Activated CD4-positive, alpha-beta memory T cell treated with anti-CD3 and anti-CD28 coated beads for 36 hours (primary cell): ENCODE data around the gene TMEM225B. TPM values are rescaled to one million over a fixed set of nuclear protein-coding genes. Genes with fewer than 3 reads are reported as not detected.
"Not testable (repeated sequence)": the region's sequence is repeated elsewhere in the genome, so short reads cannot be mapped to it uniquely, and the experiment has no call there.

ENCODE experiments used
- CTCF ChIA-PET: fragments of 350-600 bp; sonication (Branson Sonifier 250); formaldehyde crosslinking; loops from one replicate; lab custom pipeline; 2021; ENCODE audit warnings: antibody characterized with exemption, inconsistent platforms; lab: Charles Lee
- POLR2A ChIA-PET: fragments of 350-600 bp; sonication (Branson Sonifier 250); formaldehyde crosslinking; loops from one replicate; lab custom pipeline; 2021; ENCODE audit warnings: antibody characterized with exemption; lab: Charles Lee
- DNase-seq: peaks from one replicate; pipeline ENCODE4 v3.0.0-alpha.2; 2020
- H3K27ac Mint-ChIP-seq: one replicate; pipeline ENCODE4 v1.8.0; 2021; ENCODE audit warnings: mixed read lengths
- H3K27me3 Mint-ChIP-seq: one replicate; pipeline ENCODE4 v1.8.0; 2021; ENCODE audit warnings: mixed read lengths
- H3K36me3 Mint-ChIP-seq: one replicate; pipeline ENCODE4 v1.8.0; 2021; ENCODE audit warnings: mixed read lengths
- H3K4me1 Mint-ChIP-seq: one replicate; pipeline ENCODE4 v1.8.0; 2021; ENCODE audit warnings: low read depth, mixed read lengths
- H3K4me3 Mint-ChIP-seq: one replicate; pipeline ENCODE4 v1.8.0; 2021; ENCODE audit warnings: mild to moderate bottlenecking, mixed read lengths
- H3K9me3 Mint-ChIP-seq: one replicate; pipeline ENCODE4 v1.8.0; 2021; ENCODE audit warnings: mixed read lengths
- intact Hi-C: fragments of 100-400 bp; cut with micrococcal nuclease; formaldehyde crosslinking; loops from one replicate; pipeline ENCODE4 v1.15.1; 2023
- total RNA-seq, 2 experiments: library from RNA; stranded (reverse); gene quantifications; one replicate each; pipeline ENCODE4 v1.2.3, GENCODE V29; 2021

The TMEM225B gene
- 1 to 10 TPM in 1 of 2 experiments, under 1 TPM in 1; 0.87 to 1.2 TPM for total RNA-seq

DNA sequence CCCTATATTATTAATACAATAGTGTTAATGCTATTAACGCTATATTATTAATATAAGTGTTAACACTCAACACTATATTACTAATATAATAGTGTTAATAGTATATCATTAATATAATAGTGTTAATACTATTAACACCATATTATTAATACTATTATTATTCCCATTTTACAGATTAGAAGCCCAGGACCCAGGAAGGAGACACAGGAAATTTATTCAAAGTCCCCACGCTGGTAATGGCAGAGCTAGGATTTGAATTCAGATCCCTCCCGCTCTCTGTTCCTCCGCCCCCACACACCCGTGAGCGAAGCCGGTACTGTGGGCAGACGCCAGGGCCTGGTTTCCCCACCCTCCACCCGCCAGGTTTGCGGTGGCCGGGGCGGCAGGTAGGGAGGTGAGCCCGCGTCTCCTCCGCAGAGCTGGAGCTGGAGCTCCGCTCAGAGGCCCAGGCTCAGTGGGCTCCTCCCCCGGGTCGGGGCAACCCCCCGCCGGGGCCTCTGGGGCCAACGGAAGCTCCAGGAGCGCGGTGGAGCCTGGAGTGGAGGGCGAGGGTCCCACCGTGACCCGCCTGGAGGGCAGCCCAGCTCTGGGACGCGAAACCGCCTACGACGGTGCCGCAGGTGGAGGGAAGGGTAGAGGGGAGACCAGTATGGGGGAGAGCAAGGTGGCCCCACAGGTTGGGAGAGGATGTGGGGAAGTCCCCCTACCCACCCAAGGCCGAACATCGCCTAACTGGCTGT lies at the start of gene TMEM225B:
Gene TMEM225B, plus strand, starts transcription at position 506 of the 740 bp plus-strand sequence. CDS start 6,122 bp downstream, outside the sequence.
- ChIA-PET POLR2A (interaction anchor here (0.7 to 1.3 kb wide), 2 partner anchors 18 to 34 kb away, joined by 3 to 5 read pairs; no protein-coding TSS in a partner anchor), CTCF (interaction anchor here (0.6 kb wide), 1 partner anchor 17 kb away, joined by 3 read pairs; no protein-coding TSS in a partner anchor)
- H3K9me3 Mint-ChIP-seq = no peaks in the 10 kb centered on the region
- no peaks in the 10 kb centered on the region for H3K27me3 Mint-ChIP-seq
- no peak within 1 kb of the TSS for H3K4me3 Mint-ChIP-seq
- no peaks in the 10 kb centered on the region for H3K4me1 Mint-ChIP-seq
- H3K27ac Mint-ChIP-seq = no peak within 1 kb of the TSS
- intact Hi-C loops = no loop called here
- H3K36me3 Mint-ChIP-seq = no peaks in the 10 kb centered on the region
- peak; percentile 54 for DNase-seq

DNA sequence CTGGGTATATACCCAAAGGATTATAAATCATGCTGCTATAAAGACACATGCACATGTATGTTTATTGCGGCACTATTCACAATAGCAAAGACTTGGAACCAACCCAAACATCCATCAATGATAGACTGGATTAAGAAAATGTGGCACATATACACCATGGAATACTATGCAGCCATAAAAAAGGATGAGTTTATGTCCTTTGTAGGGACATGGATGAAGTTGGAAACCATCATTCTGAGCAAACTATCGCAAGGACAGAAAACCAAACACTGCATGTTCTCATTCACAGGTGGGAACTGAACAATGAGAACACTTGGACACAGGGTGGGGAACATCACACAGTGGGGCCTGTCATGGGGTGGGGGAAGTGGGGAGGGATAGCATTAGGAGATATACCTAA lies 48.5 kb upstream of the TMEM225B start:
- DNase-seq, POLR2A ChIA-PET, H3K27me3 Mint-ChIP-seq, H3K9me3 Mint-ChIP-seq, H3K27ac Mint-ChIP-seq, intact Hi-C loops, CTCF ChIA-PET, H3K4me3 Mint-ChIP-seq: not testable (repeated sequence)
- Mint-ChIP-seq H3K36me3 (peaks cover 27% of the 10 kb centered on the region), H3K4me1 (peaks cover 19% of the 10 kb centered on the region)

DNA sequence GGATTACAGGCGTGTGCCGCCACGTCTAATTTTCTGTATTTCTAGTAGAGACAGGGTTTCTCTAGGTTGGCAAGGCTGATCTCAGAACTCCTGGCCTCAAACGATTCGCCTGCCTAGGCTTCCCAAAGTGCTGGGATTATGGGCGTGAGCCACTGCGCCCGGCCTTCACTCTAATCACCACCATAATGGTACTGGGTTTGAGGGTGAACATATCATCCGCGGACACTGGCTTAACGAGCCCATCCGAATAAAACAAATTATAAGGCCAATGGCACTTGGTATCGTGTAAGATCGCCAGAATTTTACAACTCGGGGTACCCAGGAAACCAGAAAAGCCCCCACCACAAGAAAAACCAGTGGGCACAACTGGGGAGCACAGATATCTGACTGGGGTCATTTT lies 46.7 kb upstream of the TMEM225B start:
- ChIA-PET CTCF (no interaction called here), POLR2A (interaction anchor here (1.2 to 1.7 kb wide), 2 partner anchors 51 to 65 kb away, joined by 7 to 8 read pairs; partner anchors contain the start of genes ZNF394 and ZSCAN25)
- peak overlapping the region; percentile 71 for H3K27ac Mint-ChIP-seq
- peaks cover 3% of the 10 kb centered on the region for H3K9me3 Mint-ChIP-seq
- intact Hi-C loops = loop anchor here (10.0 kb wide), 1 partner anchor 147 kb away; the partner anchor contains the start of genes BUD31 and PDAP1
- no peaks in the 10 kb centered on the region for H3K27me3 Mint-ChIP-seq
- H3K4me1 Mint-ChIP-seq = peaks cover 24% of the 10 kb centered on the region
- peaks cover 34% of the 10 kb centered on the region for H3K36me3 Mint-ChIP-seq
- DNase-seq = no peak
- H3K4me3 Mint-ChIP-seq = peak overlapping the region; percentile 91

DNA sequence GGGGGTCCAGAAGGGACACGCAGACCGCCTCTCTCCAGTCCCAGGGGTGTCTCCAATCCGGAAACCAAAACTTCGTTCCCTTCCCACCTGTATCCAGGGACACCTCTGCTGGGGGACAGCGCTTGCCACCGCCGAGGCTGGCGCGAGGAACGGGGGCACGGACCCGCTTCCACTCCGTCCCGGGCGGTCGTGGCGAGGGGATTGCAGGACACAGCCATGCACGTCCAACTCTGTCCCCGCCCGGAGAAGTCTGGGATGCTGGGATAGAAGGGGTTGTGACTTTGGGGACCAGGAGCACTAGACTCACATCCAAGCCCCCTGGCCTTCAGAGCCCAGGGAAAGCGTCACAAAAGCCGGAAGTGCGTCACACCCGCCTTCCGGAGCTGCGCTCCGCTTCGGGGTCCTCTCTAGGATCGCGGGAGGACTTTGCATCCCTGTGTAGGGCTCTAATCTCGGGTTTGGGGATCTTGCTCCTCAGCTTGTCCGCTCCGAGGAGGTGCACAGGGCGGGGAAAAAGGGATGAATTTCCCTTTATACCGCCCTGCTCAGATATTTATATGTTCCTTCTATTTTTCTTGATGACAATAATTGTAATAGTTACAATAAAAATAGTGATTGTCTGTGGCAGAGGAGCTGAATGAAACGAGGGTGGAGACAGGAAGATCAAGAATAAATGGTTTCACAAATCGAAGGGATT lies 46.2 kb upstream of the TMEM225B start, which contains the start of gene FAM200A:
Gene FAM200A, minus strand, starts transcription at position 348 of the 697 bp plus-strand sequence. CDS start 3,707 bp downstream, outside the sequence.
- POLR2A ChIA-PET = interaction anchor here (0.9 to 1.7 kb wide), 3 partner anchors 12 to 64 kb away, joined by 3 to 8 read pairs (median 7); partner anchors contain the start of genes ZNF394 and ZSCAN25
- DNase-seq = peak; percentile 89
- H3K9me3 Mint-ChIP-seq = peaks cover 3% of the 10 kb centered on the region
- H3K27ac Mint-ChIP-seq = peak within 1 kb of the TSS; percentile 71
- H3K27me3 Mint-ChIP-seq = no peaks in the 10 kb centered on the region
- peak within 1 kb of the TSS; percentile 91 for H3K4me3 Mint-ChIP-seq
- intact Hi-C loops = loop anchor here (1.0 to 10.0 kb wide), 2 partner anchors 52 to 147 kb away; partner anchors contain the start of genes BUD31, PDAP1 and ZNF394
- peaks cover 29% of the 10 kb centered on the region for H3K36me3 Mint-ChIP-seq
- peaks cover 26% of the 10 kb centered on the region for H3K4me1 Mint-ChIP-seq
- CTCF ChIA-PET = interaction anchor here (0.8 kb wide), 1 partner anchor 27 kb away, joined by 4 read pairs; no protein-coding TSS in a partner anchor

DNA sequence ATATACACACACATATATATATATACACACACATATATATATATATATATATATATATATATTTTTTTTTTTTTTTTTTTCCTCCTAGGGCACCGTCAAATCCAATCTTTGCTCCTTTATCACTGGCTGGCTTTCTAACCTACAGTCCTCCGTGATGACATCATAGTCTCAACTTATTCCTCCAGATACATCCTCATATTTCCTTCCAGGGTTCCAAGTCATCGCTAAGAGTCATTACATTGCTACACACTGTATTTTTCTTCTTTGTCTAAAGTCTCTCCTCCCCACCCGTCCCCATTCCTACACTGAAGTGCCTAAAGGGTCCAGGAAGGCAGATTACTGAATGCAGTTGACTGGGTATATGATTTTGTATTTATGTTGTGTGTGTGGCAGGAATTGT lies 45.0 kb upstream of the TMEM225B start:
- Mint-ChIP-seq H3K9me3 (peaks cover 3% of the 10 kb centered on the region), H3K36me3 (peaks cover 32% of the 10 kb centered on the region), H3K4me1 (peaks cover 32% of the 10 kb centered on the region), H3K4me3 (no peak overlapping the region), H3K27me3 (no peaks in the 10 kb centered on the region), H3K27ac (no peak overlapping the region)
- CTCF ChIA-PET = no interaction called here
- DNase-seq = no peak
- intact Hi-C loops = loop anchor here (10.0 kb wide), 1 partner anchor 148 kb away; the partner anchor contains the start of genes BUD31 and PDAP1
- POLR2A ChIA-PET = interaction anchor here (1.1 kb wide), 1 partner anchor 53 kb away, joined by 3 read pairs; the partner anchor contains the start of gene ZNF394

GRCh38 chr7:99554939-99555338 lies 43.1 kb upstream of the TMEM225B start:
- no peak overlapping the region for H3K4me3 Mint-ChIP-seq
- no peak overlapping the region for H3K27ac Mint-ChIP-seq
- no peak for DNase-seq
- H3K9me3 Mint-ChIP-seq = no peaks in the 10 kb centered on the region
- peaks cover 32% of the 10 kb centered on the region for H3K4me1 Mint-ChIP-seq
- POLR2A ChIA-PET = no interaction called here
- H3K27me3 Mint-ChIP-seq = no peaks in the 10 kb centered on the region
- CTCF ChIA-PET = no interaction called here
- intact Hi-C loops = loop anchor here (10.0 kb wide), 1 partner anchor 150 kb away; the partner anchor contains the start of genes BUD31 and PDAP1
- H3K36me3 Mint-ChIP-seq = peaks cover 26% of the 10 kb centered on the region

GRCh38 chr7:99557196-99557607 lies 40.9 kb upstream of the TMEM225B start:
- peaks cover 37% of the 10 kb centered on the region for H3K36me3 Mint-ChIP-seq
- H3K27me3 Mint-ChIP-seq = no peaks in the 10 kb centered on the region
- POLR2A ChIA-PET = interaction anchor here (1.8 to 2.9 kb wide), 5 partner anchors 53 to 149 kb away, joined by 4 to 13 read pairs (median 7); partner anchors contain the start of genes BUD31, CPSF4, PDAP1 and PTCD1
- H3K4me3 Mint-ChIP-seq = peak overlapping the region; percentile 97
- CTCF ChIA-PET = interaction anchor here (0.7 to 1.7 kb wide), 2 partner anchors 353 to 357 kb away, joined by 3 read pairs; no protein-coding TSS in a partner anchor
- intact Hi-C loops = loop anchor here (10.0 kb wide), 1 partner anchor 152 kb away; the partner anchor contains the start of genes BUD31 and PDAP1
- peaks cover 40% of the 10 kb centered on the region for H3K4me1 Mint-ChIP-seq
- peak overlapping the region; percentile 97 for H3K27ac Mint-ChIP-seq
- DNase-seq = no peak
- H3K9me3 Mint-ChIP-seq = no peaks in the 10 kb centered on the region

GRCh38 chr7:99557940-99558305 lies 40.1 kb upstream of the TMEM225B start:
- peaks cover 42% of the 10 kb centered on the region for H3K36me3 Mint-ChIP-seq
- peaks cover 41% of the 10 kb centered on the region for H3K4me1 Mint-ChIP-seq
- intact Hi-C loops = loop anchor here (2.0 to 10.0 kb wide), 2 partner anchors 59 to 153 kb away; partner anchors contain the start of genes BUD31, PDAP1 and ZSCAN25
- H3K9me3 Mint-ChIP-seq = no peaks in the 10 kb centered on the region
- POLR2A ChIA-PET = interaction anchor here (0.5 to 2.9 kb wide), 10 partner anchors 53 to 544 kb away, joined by 3 to 13 read pairs (median 6); partner anchors contain the start of genes AP4M1, BUD31, CPSF4 and PDAP1
- peak overlapping the region; percentile 97 for H3K27ac Mint-ChIP-seq
- H3K27me3 Mint-ChIP-seq = no peaks in the 10 kb centered on the region
- peak overlapping the region; percentile 97 for H3K4me3 Mint-ChIP-seq
- CTCF ChIA-PET = interaction anchor here (0.7 to 1.7 kb wide), 2 partner anchors 352 to 356 kb away, joined by 3 read pairs; no protein-coding TSS in a partner anchor
- DNase-seq = no peak

GRCh38 chr7:99558306-99559174 lies 39.5 kb upstream of the TMEM225B start, which contains the start of gene ZNF655:
TSS of gene ZNF655 (plus strand) at chr7:99558642. CDS start at chr7:99560560, 1,918 bp downstream.
- Mint-ChIP-seq H3K4me1 (peaks cover 43% of the 10 kb centered on the region), H3K36me3 (peaks cover 43% of the 10 kb centered on the region), H3K4me3 (peak within 1 kb of the TSS; percentile 97), H3K9me3 (no peaks in the 10 kb centered on the region), H3K27me3 (no peaks in the 10 kb centered on the region), H3K27ac (peak within 1 kb of the TSS; percentile 97)
- POLR2A ChIA-PET = interaction anchor here (0.5 to 2.9 kb wide), 13 partner anchors 12 to 543 kb away, joined by 3 to 13 read pairs (median 4); partner anchors contain the start of genes AP4M1, BUD31, CPSF4 and PDAP1
- CTCF ChIA-PET = interaction anchor here (1.7 kb wide), 1 partner anchor 356 kb away, joined by 3 read pairs; no protein-coding TSS in a partner anchor
- DNase-seq = peak; percentile 92
- intact Hi-C loops = loop anchor here (2.0 to 10.0 kb wide), 2 partner anchors 58 to 154 kb away; partner anchors contain the start of genes BUD31, PDAP1 and ZSCAN25
